NCI-H128 (cell line): ENCODE data around the gene ZNF732.
A peak's percentile ranks its signal among the peaks of the same experiment; 100 is the strongest.
"Not testable (repeated sequence)": the region's sequence is repeated elsewhere in the genome, so short reads cannot be mapped to it uniquely, and the experiment has no call there.

Experiments used
- DNase-seq: peaks from one replicate; lab custom pipeline; 2025; ENCODE audit not compliant: unreplicated experiment; lab: John Stamatoyannopoulos, UW

Gene ZNF732

DNA sequence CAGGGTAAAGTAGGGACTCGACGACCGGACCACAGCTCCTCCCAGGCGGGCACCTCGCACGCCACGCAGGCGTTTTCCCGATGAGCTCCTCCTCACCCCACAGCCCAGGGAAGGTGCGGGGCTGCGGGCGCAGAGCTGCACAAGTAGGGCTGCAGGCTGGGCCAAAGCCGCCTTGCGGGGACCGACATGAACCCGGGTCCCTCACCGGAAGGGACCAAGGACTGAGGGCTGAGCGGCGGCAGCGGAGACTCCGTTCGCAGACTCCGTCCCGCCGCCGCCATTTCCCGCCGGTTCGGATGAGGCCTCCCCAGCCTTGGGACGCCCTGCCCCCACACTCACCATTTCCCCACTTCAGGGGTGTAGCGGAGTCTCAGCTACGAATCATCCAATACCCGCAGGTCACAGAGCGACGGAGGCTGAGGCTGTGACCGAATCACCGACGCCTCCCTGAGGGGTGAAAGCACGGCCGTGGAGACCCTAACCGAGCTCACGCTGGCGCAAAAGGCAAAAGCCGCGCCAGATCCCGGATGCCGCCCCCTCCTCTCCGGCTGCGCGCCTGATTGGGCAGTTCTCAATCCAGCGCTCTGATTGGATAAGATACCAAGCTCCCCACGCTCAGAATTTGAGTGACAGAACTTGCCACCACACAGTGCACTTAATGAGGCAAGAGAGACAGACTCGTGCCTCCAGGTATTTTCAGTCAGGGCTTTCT lies at the start of gene ZNF732:
Gene ZNF732 (minus strand): TSS at position 506 of the 712 bp plus-strand sequence. CDS start 164 bp downstream, at position 342.
- DNase-seq, result no peak

DNA sequence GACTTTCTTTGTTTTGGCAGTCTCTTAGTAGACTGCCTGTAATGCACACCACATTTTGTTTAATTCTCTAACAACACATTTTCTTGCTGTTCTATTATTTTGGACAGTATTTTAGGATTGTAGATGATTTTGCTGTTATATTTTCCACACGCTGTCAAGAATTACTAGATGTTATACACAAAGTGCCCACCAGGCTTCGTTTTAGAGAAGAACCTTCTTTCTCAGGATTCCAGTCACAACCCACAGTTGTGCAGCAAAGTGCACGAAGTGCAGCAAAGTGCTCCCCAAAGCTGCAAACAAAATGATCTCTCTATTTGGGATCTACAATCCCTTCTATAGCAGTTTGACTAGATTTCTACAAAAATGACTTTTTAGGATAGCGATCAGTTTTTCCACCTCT lies 34.7 kb upstream of the ZNF732 start:
- no peak for DNase-seq

DNA sequence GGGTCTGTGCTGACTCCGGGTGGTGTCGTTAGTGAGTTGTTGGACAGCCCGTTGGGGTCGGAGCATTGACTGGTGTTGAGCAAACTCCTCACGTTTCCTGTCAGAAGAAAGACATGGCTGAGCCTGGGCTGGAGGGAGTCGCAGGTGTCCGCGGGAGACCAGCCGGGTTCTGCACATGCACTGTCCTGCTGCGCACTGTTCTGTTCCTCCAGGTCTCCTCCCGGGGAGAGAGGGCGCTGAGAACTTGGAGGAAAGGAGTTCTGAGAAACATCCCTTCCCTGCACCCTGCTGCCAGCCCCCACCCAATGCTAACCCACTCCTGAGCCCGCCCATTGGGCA lies 33.5 kb upstream of the ZNF732 start:
- no peak for DNase-seq

DNA sequence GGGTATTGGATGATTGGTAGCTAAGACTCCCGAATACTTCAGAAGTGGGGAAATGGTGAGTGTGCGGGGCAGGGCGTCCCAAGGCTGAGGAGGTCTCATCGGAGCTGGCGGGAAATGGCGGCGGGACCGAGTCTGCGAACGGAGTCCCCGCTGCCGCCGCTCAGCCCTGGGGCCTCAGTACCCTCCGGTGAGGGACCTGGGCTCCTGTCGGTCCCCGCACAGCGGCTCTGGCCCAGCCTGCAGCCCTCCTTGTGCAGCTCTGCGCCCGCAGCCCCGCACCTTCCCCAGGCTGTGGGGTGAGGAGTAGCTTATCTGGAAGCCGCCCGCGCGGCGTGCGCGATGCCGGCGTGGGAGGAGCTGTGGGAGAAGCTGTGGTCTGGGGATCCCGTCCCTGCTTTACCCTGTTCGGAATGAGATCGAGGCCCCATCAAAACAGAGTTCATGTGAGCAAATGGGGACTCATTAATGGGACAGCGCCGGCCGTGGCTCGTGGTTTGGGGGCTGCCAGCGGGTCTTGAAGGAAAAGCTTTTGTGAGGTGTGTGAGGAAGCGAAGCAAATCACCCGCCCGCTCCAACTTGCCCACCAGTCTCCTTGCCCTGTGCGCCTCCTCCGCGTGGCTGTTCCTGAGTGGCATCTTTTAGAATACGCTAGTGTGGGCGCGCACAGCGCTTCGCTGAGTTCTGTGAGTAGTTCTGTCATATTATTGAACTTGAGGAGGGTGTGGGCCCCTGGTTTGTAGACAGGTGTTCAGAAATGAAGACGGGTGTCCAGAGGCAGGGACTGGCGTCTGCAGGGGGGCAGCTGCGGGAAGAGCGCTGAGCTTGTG lies 32.9 kb upstream of the ZNF732 start:
- no peak for DNase-seq

DNA sequence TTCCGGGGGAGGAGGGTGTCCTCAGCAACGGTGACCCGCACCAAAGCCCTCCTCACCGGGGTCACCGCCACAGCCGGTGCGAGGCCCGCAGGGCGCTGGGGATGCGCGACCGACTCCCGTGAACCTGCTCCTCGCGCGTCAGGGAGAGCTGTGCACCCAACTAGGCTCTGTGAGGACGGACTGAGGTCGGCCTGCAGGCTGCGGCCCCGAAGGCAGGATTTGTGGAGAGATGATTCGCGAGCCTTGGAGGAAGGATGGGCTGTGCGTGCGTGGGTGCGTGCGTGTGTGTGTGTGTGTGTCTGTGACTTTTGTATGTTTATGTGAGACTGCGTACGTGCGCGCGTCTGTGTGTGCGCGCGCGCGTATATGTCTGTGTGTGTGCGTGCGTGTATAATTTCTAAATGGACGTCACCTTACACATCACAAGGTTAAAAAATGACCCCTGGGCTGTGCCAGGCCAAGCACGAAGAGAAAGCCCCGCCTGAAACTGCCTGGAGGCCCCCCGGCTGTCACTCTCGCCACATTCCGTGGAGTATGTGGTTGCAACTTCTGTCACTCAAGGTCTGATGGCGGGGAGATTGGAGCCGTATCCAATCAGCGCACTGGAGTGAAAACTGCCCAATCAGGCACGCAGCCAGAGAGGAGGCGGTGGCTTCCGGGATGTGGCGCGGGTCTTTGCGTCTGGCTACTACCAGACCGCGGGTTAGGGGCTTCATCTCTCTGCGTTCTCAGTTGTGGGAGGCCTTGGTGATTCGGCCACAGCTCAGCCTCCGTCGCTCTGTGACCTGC lies 32.1 kb upstream of the ZNF732 start, which contains the start of gene ZNF141:
Gene ZNF141 (plus strand): TSS at position 672 of the 789 bp plus-strand sequence. CDS start 170 bp downstream, outside the sequence.
- peak; percentile 97 for DNase-seq

DNA sequence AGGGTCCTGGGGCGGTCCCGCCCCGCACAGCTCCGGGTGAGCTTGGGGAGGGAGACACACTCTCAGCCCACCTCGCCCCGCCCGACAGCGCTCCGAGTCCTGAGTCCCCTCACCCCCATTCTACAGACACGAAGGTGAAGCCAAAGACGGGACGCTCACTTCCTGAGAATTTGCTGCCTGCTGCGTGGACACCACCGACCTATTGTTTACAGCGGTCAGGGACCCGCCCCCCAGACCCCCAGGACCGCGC lies 31.5 kb upstream of the ZNF732 start:
- DNase-seq, result no peak

DNA sequence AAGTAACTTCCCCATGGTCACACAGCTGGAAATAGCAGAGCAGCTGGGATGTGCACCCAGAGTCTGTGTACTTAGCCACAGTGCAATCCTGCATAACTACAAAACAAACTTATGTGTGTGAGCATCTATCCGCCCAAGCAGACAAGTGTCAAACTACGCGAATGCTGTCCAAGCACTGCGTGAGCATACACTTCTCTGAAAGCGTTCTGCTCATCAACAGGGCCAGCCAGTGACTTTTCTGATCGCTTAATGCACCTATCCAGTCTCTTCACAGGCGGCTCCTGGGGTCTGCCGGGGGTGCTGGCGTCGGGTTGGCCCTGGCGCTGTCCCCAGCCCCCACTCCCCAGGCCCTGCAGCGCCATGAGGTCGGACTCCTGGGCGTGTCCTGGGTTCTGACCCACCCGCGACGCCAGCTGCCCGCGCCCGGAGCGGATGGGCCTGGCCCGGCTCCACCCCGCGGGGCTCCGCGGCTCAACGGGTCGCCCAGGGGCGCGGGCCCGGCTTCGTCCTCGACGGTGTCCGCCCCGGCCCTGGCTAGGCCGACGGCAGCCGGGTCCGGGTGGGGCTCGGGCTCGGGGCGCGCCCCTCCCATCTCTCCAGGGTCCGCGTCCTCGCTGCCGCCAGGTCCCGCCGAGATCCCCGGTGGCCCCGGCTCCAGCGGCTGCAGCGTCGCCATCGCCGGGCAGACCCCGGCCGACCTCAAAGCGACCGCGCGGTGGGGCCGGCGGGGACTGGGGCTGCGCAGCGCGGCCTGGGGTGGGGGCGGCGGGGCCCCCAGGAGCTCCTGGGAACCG lies 31.0 kb upstream of the ZNF732 start:
- DNase-seq, result no peak

DNA sequence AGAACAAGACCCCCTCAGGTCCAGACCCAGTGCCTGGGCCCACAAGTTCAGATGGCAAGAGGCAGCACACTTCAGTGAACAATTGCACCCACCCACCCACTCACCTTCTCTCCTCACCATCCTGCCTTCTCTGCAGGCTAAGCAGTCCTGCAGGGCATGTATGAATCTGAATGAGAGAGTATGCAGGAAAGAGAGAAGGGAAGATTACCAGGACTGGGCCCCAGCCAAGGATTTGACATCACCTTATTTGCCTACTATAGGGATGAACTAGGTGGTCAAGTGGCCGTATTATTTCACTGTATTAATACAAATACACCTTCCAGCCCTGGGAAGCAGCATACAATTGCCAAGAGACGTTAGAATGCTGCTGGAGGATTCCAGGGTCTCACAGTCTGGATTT lies 30.2 kb upstream of the ZNF732 start:
- no peak for DNase-seq

DNA sequence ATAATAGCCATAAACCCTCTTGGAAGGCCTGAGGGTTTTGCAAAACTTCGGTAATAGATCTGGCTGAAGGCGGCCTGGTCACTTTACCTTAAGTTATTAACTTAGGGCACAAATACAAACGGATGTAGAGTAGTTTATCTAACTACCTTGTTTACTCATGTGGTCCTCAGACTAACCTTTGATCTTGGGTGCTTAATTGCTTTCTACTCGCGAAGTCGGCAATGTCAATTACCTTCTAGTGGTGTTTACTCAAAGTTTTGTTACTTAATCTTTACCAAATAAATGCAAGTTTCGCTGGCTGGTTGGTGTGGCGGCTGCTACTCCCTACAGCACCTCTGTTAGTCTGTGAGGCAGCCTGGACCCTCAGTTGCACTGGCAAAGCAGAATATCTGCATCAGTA lies 23.5 kb upstream of the ZNF732 start:
- no peak for DNase-seq

DNA sequence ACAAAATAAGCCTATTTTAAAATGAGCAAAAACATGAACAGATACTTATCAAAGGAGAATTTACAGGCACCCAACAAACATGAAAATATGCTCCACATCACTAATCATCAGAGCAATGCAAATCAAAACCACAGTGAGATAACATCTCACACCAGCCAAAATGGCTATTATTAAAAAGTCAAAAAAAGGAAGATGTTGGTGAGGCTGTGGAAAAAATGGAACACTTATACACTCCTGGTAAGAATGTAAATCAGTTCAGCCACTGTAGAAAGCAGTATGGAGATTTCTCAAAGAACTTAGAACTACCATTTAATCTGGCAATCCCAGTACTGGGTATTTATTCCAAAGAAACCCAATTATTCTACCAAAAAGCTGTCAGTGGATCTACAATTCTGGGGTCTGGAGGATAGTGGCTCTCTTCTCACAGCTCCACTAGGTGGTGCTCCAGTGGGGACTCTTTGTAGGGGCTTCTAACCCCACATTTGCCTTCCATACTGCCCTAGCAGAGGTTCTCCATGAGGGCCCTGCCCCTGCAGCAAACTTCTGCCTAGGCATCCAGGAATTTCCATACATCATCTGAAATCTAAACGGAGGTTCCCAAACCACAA lies 9.1 kb upstream of the ZNF732 start:
- no peak for DNase-seq

DNA sequence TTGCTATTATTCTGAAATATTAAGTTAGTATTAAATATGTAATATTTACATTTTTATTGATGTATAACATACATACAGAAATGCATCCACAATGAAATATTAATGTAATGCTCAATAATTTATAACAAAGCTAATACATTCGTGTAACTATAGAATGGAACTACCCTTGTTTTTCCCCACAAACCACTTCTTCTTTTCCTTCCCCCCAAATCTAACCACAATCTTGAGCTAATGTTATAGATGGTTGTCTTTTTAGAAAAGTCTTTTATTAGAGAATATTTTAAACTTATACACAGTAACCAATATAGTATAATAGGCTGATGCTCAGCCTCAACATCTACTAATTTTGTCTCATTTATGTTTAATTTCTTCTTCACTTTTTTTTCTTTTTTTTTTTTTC lies 4.5 kb upstream of the ZNF732 start:
- no peak for DNase-seq

DNA sequence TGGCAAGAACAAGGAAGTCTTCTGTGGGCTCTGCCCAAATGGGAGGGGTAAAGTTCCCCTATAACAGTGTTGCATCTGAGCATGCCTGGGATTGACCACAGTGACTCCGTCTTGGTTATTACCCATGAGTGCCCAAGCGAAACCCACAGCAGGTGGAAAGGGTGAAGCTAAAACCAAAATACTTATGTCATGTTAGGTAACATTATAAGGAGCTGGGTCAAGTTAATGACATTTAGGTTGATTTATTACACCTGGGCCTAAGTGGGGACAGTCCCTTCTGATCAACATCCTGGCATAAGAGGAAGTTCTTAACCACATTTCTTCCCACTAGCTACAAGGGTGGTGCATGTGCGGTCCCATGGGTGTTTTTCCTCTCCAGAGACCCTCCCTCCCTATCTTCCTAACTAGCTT lies 1.3 kb upstream of the ZNF732 start:
- DNase-seq, result no peak

DNA sequence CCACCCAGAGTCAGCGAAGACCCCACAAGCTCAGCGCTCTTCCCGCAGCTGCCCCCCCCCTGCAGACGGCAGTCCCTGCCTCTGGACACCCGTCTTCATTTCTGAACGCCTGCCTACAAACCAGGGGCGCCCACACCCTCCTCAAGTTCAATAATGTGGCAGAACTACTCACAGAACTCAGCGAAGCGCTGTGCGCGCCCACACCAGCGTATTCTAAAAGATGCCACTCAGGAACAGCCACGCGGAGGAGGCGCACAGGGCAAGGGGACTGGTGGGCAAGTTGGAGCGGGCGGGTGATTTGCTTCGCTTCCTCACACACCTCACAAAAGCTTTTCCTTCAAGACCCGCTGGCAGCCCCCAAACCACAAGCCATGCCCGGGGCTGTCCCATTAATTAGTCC lies 758 bp downstream of the ZNF732 start:
- not testable (repeated sequence) for DNase-seq

DNA sequence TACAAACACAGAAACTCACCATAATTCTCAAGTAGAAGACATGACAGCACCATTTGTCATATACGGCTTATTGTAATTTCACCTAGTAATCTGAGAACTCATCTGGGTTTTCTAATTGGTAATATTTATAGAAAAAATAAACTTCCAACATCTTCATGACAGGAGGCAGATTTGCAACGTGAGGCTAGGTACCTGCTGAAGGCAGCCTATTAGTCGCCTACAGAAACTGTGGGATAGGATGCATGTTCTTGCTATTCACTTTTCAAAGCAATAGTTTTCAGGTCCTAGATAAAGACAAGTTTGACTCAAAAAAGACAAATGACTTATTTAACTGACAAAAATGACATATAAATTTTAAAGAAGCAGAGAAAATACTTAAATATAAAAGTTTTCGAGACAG lies 2.9 kb downstream of the ZNF732 start:
- no peak for DNase-seq

DNA sequence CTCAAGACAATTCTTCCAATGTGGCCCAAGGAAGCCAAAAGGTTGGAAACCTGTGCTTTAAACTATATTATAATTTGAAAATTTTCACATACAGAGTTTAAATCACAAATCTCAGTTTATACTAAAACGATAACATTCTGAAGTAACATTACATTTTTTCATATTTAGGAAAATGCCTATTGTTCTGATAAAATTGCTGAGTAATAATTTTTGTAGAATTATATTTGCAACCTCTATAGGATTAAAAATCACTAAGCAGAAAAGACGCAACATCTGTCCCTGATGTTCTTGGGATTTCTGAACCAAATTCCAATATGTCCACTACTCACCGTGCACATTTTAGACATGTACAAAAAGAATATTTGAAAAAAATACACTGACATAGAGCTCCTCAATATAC lies 10.5 kb downstream of the ZNF732 start:
- no peak for DNase-seq

DNA sequence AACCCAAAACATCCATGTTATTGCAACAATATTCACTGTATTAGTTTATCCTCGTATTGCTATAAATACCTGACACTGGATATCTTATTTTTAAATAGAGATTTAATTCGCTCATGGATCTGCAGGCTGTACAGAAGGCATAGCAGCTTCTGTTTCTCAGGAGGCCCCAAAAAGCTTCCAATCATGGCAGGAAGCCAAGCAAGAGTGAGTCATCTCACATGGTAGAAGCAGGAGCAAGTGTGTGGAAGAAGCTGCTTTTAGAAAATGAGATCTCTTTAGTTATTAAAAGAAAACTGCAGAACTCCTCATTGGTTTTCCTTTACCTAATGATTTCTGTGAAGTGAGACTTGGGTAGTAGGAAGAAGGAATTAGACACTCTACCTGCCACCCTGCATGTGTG lies 16.4 kb downstream of the ZNF732 start:
- no peak for DNase-seq

DNA sequence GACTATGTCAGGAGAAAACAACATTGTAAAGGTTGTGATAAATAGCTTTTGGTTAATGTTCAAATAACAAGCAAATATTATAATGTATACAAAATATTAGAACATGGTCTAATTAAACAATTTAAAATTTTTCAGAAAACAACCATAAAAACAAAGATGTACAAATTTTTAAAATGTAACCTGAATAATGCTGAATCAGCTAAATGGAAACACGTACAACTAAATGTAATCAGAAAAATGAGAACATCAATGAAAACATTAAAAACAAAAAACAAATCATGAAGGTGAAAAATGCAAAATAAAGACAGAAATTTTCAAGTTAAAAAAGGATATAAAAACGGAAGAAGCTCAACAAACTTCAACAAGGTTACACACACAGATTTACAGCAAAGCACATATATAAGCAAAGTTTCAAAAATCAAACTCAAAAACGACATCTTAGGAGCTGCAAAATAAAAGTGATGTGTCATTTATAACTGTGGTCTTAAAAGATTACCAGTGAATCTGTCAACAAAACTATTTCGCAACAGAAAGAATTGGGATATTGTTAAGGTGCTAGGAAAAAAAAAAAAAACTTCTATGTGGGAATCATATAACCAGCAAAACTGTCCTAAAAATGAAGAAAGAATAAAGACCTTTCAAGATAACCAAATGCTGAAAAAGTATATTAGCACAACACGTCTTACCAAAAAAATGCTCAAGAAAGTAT lies 31.8 kb downstream of the ZNF732 start:
- no peak for DNase-seq

DNA sequence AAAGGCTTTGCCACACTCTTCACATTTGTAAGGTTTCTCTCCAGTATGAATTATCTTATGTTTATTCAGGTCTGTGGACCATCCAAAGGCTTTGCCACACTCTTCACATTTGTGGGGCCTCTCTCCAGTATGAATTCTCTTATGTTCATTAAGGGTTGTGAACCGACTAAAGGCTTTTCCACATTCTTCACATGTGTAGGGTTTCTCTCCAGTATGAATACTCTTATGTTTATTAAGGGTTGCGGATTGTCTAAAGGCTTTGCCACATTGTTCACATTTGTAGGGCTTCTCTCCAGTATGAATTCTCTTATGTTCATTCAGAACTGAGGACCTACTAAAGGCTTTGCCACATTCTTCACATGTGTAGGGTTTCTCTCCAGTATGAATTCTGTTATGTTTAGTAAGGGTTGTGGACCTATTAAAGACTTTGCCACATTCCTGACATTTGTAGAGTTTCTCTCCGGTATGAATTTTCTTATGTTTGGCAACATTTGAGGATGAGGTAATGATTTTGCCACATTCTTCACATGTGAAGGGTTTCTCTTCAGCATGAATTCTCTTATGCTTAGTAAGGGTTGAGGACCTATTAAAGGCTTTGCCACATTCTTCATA lies 33.7 kb downstream of the ZNF732 start:
- DNase-seq, result no peak

DNA sequence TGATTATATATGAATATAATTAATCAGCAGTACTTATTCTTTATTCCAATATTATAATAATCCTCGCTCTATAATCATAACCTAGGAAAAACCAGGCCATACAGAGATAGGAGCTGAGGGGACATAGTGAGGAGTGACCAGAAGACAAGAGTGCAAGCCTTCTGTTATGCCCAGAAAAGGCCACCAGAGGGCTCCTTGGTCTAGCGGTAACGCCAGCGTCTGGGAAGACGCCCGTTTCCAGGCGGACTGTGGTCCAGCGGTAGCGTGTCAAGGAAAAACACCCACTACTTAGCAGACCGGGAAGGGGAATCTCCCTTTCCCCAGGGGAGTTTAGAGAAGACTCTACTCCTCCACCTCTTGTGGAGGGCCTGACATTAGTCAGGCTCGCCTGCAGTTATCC lies 46.0 kb downstream of the ZNF732 start:
- not testable (repeated sequence) for DNase-seq

DNA sequence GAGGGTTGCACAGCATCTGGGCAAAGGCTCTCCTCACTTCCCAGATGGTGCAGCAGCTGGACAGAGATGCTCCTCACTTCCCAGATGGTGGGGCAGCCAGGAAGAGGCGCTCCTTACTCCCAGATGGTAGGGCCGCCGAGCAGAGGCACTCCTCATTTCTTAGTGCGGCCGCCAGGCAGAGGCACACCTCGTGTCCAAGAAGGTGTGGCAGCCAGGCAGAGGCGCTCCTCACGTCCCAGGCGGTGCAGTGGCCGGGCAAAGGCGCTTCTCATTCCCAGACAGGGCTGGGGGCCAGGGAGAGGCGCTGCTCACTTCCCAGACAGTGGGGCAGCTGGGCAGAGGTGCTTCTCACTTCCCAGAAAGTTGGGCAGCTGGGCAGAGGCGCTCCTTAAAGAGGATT lies 48.8 kb downstream of the ZNF732 start:
- no peak for DNase-seq
